Measurements from ENCODE around the gene C10orf120. TPM values are rescaled to one million over a fixed set of nuclear protein-coding genes. Genes with fewer than 3 reads are reported as not detected.

Gene C10orf120
- total RNA-seq, 1 experiment from 2014 or later, result not detected

DNA sequence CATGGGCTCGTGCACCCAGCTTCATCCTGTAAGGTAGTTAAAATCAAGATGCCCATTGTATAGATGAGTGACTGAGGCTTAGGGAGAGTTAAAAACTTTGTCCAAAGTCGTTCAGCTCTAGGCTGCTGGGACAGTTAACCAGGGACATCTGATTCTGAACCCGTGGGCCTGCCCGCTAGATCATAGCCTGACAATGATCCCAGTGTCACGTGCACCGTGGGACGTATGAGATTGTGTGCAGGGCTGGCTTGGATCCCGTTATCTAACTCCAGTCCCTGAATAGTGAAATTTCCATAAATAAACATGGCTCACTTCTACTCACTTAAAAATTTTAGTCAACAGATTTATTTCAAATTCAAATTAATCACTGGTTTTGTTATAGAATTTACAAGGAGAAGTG lies 24.9 kb downstream of the C10orf120 start:
- peaks cover 49% of the 10 kb centered on the region for H3K27me3 Mint-ChIP-seq (ENCODE audit: unreplicated experiment)

DNA sequence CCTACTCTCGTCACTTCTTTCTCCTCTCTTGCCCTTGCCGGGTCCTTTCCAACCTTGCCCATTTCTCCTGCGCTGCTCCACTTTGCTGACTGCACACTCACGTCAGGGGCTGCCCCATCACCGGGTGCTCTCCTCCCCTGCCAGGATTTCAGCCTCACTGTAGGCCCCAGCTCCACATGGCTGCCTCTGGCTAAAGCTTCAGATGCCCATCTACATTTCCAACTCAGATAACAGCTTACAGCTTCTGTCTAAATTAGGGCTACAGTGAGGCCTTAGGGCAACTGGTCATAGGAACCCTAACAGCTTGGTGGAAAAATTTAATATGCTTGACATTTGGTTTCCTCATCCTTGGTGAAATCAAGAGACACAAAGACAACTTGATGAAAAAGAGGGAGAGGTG lies 25.9 kb downstream of the C10orf120 start:
- DNase-seq, result no peak
- CTCF ChIA-PET, result interaction anchor here (0.6 kb wide), 1 partner anchor 1272 kb away, joined by 3 read pairs; no protein-coding TSS in a partner anchor
- TF ChIP-seq, protein P1, sequence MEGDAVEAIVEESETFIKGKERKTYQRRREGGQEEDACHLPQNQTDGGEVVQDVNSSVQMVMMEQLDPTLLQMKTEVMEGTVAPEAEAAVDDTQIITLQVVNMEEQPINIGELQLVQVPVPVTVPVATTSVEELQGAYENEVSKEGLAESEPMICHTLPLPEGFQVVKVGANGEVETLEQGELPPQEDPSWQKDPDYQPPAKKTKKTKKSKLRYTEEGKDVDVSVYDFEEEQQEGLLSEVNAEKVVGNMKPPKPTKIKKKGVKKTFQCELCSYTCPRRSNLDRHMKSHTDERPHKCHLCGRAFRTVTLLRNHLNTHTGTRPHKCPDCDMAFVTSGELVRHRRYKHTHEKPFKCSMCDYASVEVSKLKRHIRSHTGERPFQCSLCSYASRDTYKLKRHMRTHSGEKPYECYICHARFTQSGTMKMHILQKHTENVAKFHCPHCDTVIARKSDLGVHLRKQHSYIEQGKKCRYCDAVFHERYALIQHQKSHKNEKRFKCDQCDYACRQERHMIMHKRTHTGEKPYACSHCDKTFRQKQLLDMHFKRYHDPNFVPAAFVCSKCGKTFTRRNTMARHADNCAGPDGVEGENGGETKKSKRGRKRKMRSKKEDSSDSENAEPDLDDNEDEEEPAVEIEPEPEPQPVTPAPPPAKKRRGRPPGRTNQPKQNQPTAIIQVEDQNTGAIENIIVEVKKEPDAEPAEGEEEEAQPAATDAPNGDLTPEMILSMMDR (IDR thresholded peaks at IDR 0.05; ENCODE audit: unreplicated experiment), result no peak
- Mint-ChIP-seq H3K27ac (ENCODE audit: unreplicated experiment) (no peak overlapping the region), H3K27me3 (ENCODE audit: unreplicated experiment) (peaks cover 49% of the 10 kb centered on the region), H3K9me3 (ENCODE audit: low read depth, unreplicated experiment) (no peaks in the 10 kb centered on the region), H3K4me3 (ENCODE audit: low read depth, unreplicated experiment) (no peak overlapping the region), H3K4me1 (ENCODE audit: low read depth, unreplicated experiment) (no peaks in the 10 kb centered on the region), H3K36me3 (ENCODE audit: insufficient read depth, unreplicated experiment) (no peaks in the 10 kb centered on the region)
- no TSS peak for BruUV-seq (replicated peaks)
- intact Hi-C loops (cut with micrococcal nuclease; ENCODE audit: unreplicated experiment), result no loop called here

More for the DNA sequence above, 24.9 kb downstream of the C10orf120 start:
- Mint-ChIP-seq H3K9me3 (ENCODE audit: low read depth, unreplicated experiment) (no peaks in the 10 kb centered on the region), H3K4me1 (ENCODE audit: low read depth, unreplicated experiment) (no peaks in the 10 kb centered on the region), H3K36me3 (ENCODE audit: insufficient read depth, unreplicated experiment) (no peaks in the 10 kb centered on the region), H3K27ac (ENCODE audit: unreplicated experiment) (no peak overlapping the region), H3K4me3 (ENCODE audit: low read depth, unreplicated experiment) (no peak overlapping the region)
- intact Hi-C loops (cut with micrococcal nuclease; ENCODE audit: unreplicated experiment), result no loop called here
- CTCF ChIA-PET, result no interaction called here
- TF ChIP-seq, protein P1 (IDR thresholded peaks at IDR 0.05; ENCODE audit: unreplicated experiment), result no peak
- DNase-seq, result no peak
- no TSS peak for BruUV-seq (replicated peaks)

DNA sequence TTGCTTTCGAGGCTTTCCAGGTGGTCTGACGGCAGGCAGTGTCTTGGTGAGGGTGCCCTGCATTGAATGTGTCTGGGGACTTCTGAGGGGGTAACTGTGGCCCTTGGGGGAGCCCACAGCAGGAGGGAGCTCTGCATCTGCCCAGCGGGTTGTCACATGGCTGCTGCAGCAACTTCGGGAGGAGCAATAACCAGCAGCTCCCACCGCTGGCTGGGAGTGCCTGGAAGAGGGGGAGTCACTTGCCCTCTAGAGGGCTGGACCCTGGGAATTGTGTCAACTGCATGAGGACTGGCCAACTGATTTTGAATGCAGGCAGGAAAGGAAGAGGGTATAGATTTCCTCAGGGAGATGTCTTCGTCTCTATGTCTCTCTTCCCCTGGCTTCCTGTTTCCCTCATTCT lies 26.4 kb downstream of the C10orf120 start:
- intact Hi-C loops (cut with micrococcal nuclease; ENCODE audit: unreplicated experiment), result no loop called here
- TF ChIP-seq, protein P1 (IDR thresholded peaks at IDR 0.05; ENCODE audit: unreplicated experiment), result no peak
- Mint-ChIP-seq H3K27ac (ENCODE audit: unreplicated experiment) (no peak overlapping the region), H3K36me3 (ENCODE audit: insufficient read depth, unreplicated experiment) (no peaks in the 10 kb centered on the region), H3K9me3 (ENCODE audit: low read depth, unreplicated experiment) (no peaks in the 10 kb centered on the region), H3K4me1 (ENCODE audit: low read depth, unreplicated experiment) (no peaks in the 10 kb centered on the region), H3K4me3 (ENCODE audit: low read depth, unreplicated experiment) (no peak overlapping the region), H3K27me3 (ENCODE audit: unreplicated experiment) (peaks cover 53% of the 10 kb centered on the region)
- CTCF ChIA-PET, result interaction anchor here (0.6 kb wide), 1 partner anchor 1272 kb away, joined by 3 read pairs; no protein-coding TSS in a partner anchor
- no peak for DNase-seq
- BruUV-seq (replicated peaks), result no TSS peak

DNA sequence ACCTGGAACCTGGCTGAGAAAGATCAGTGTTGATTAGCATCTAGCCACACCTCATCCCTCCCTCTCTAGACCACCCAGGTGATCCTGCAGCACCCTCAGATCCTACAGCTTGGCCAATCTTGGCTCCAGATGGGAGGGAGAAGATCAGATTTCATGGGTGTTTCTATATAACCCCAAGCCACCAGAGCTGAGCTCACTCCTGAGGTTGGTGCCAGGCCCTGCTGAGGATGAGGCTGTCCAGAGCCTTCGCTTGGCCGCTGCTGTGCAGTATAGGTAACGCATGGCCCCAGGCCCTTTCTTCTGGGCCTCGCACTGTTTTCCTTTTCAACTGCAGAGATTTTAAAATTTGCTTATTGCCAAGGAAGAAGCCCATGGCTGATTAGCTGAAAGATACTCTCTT lies 27.0 kb downstream of the C10orf120 start:
- no peak overlapping the region for H3K4me3 Mint-ChIP-seq (ENCODE audit: low read depth, unreplicated experiment)
- H3K27me3 Mint-ChIP-seq (ENCODE audit: unreplicated experiment), result peaks cover 53% of the 10 kb centered on the region
- H3K27ac Mint-ChIP-seq (ENCODE audit: unreplicated experiment), result no peak overlapping the region
- no peaks in the 10 kb centered on the region for H3K36me3 Mint-ChIP-seq (ENCODE audit: insufficient read depth, unreplicated experiment)
- CTCF ChIA-PET, result no interaction called here
- no peaks in the 10 kb centered on the region for H3K9me3 Mint-ChIP-seq (ENCODE audit: low read depth, unreplicated experiment)
- H3K4me1 Mint-ChIP-seq (ENCODE audit: low read depth, unreplicated experiment), result no peaks in the 10 kb centered on the region
- BruUV-seq (replicated peaks), result no TSS peak
- TF ChIP-seq, protein P1 (IDR thresholded peaks at IDR 0.05; ENCODE audit: unreplicated experiment), result no peak
- intact Hi-C loops (cut with micrococcal nuclease; ENCODE audit: unreplicated experiment), result no loop called here
- DNase-seq, result no peak

Measured in Calu3 (cell line).